ENCODE data around the gene MAD2L1BP.
"Not testable (repeated sequence)": the region's sequence is repeated elsewhere in the genome, so short reads cannot be mapped to it uniquely, and the experiment has no call there.

MAD2L1BP gene

GRCh38 chr6:43629104-43629504 lies 6.5 kb upstream of the MAD2L1BP start, which contains the start of gene GTPBP2:
GTPBP2 (minus strand) TSS chr6:43629264; CDS start chr6:43629162, 102 bp downstream.
- H3K4me1 ChIP-seq (ENCODE audit: insufficient read depth, poor library complexity, severe bottlenecking): peaks cover 14% of the 10 kb centered on the region
- H3K36me3 ChIP-seq (ENCODE audit: low read depth): peaks cover 39% of the 10 kb centered on the region
- DNase-seq (ENCODE audit: low spot score) (peak; percentile 99), ATAC-seq (ENCODE audit: low read depth) (peak; percentile 74)
- H3K27ac ChIP-seq (ENCODE audit: poor library complexity, severe bottlenecking): peak within 1 kb of the TSS; percentile 87
- no peaks in the 10 kb centered on the region for H3K9me3 ChIP-seq (ENCODE audit: severe bottlenecking)
- no peaks in the 10 kb centered on the region for H3K27me3 ChIP-seq (ENCODE audit: insufficient read depth, poor library complexity, severe bottlenecking)
- peak within 1 kb of the TSS; percentile 83 for H3K4me3 ChIP-seq (ENCODE audit: severe bottlenecking)
- TF ChIP-seq CTCF (IDR thresholded peaks at IDR 0.05; ENCODE audit: poor library complexity, severe bottlenecking): no peak

- peaks cover 14% of the 10 kb centered on the region for H3K4me1 ChIP-seq (ENCODE audit: insufficient read depth, poor library complexity, severe bottlenecking)
- TF ChIP-seq CTCF (IDR thresholded peaks at IDR 0.05; ENCODE audit: poor library complexity, severe bottlenecking): no peak
Observed at GRCh38 chr6:43629505-43630300, 5.9 kb upstream of the MAD2L1BP start.

GRCh38 chr6:43630980-43631619 lies 4.5 kb upstream of the MAD2L1BP start:
- ATAC-seq (ENCODE audit: low read depth): no peak
- DNase-seq (ENCODE audit: low spot score): no peak
- peaks cover 19% of the 10 kb centered on the region for H3K36me3 ChIP-seq (ENCODE audit: low read depth)
- H3K4me3 ChIP-seq (ENCODE audit: severe bottlenecking): no peak overlapping the region
- no peaks in the 10 kb centered on the region for H3K9me3 ChIP-seq (ENCODE audit: severe bottlenecking)
- H3K27me3 ChIP-seq (ENCODE audit: insufficient read depth, poor library complexity, severe bottlenecking): no peaks in the 10 kb centered on the region
- peak overlapping the region; percentile 87 for H3K27ac ChIP-seq (ENCODE audit: poor library complexity, severe bottlenecking)
- TF ChIP-seq CTCF (IDR thresholded peaks at IDR 0.05; ENCODE audit: poor library complexity, severe bottlenecking): no peak
- H3K4me1 ChIP-seq (ENCODE audit: insufficient read depth, poor library complexity, severe bottlenecking): peaks cover 14% of the 10 kb centered on the region

More at GRCh38 chr6:43629505-43630300, 5.9 kb upstream of the MAD2L1BP start:
- Histone ChIP-seq H3K36me3 (ENCODE audit: low read depth) (peaks cover 33% of the 10 kb centered on the region), H3K4me3 (ENCODE audit: severe bottlenecking) (peak overlapping the region; percentile 83), H3K27ac (ENCODE audit: poor library complexity, severe bottlenecking) (peak overlapping the region; percentile 87), H3K27me3 (ENCODE audit: insufficient read depth, poor library complexity, severe bottlenecking) (no peaks in the 10 kb centered on the region), H3K9me3 (ENCODE audit: severe bottlenecking) (no peaks in the 10 kb centered on the region)
- DNase-seq (ENCODE audit: low spot score) (peak; percentile 96), ATAC-seq (ENCODE audit: low read depth) (peak; percentile 70)

- not testable (repeated sequence) for H3K4me3 ChIP-seq (ENCODE audit: severe bottlenecking); DNase-seq (ENCODE audit: low spot score); ATAC-seq (ENCODE audit: low read depth); H3K27me3 ChIP-seq (ENCODE audit: insufficient read depth, poor library complexity, severe bottlenecking); H3K27ac ChIP-seq (ENCODE audit: poor library complexity, severe bottlenecking); H3K4me1 ChIP-seq (ENCODE audit: insufficient read depth, poor library complexity, severe bottlenecking); H3K9me3 ChIP-seq (ENCODE audit: severe bottlenecking)
- H3K36me3 ChIP-seq (ENCODE audit: low read depth): peaks cover 21% of the 10 kb centered on the region
Observed at GRCh38 chr6:43633002-43633401, 2.6 kb upstream of the MAD2L1BP start.

- no peak for TF ChIP-seq CTCF (IDR thresholded peaks at IDR 0.05; ENCODE audit: poor library complexity, severe bottlenecking)
- Histone ChIP-seq H3K4me1 (ENCODE audit: insufficient read depth, poor library complexity, severe bottlenecking) (peaks cover 4% of the 10 kb centered on the region), H3K27me3 (ENCODE audit: insufficient read depth, poor library complexity, severe bottlenecking) (no peaks in the 10 kb centered on the region), H3K27ac (ENCODE audit: poor library complexity, severe bottlenecking) (no peak overlapping the region), H3K4me3 (ENCODE audit: severe bottlenecking) (no peak overlapping the region), H3K36me3 (ENCODE audit: low read depth) (peaks cover 35% of the 10 kb centered on the region), H3K9me3 (ENCODE audit: severe bottlenecking) (no peaks in the 10 kb centered on the region)
- no peak for ATAC-seq (ENCODE audit: low read depth)
- no peak for DNase-seq (ENCODE audit: low spot score)
Observed at GRCh38 chr6:43634702-43635303, 837 bp upstream of the MAD2L1BP start.

Measured in RWPE2 (cell line).